Measurements from ENCODE around the gene CHD3.
A peak's percentile ranks its signal among the peaks of the same experiment; 100 is the strongest.

The CHD3 gene

GRCh38 chr17:7903154-7904103 is 14.8 kb downstream of the CHD3 start:
- no peak for DNase-seq

- DNase-seq: no peak
These were observed 20.5 kb downstream of the CHD3 start for GRCh38 chr17:7909089-7909488.

GRCh38 chr17:7910281-7910680 is 21.7 kb downstream of the CHD3 start:
- DNase-seq: no peak

- DNase-seq: no peak
These were observed 22.1 kb downstream of the CHD3 start for GRCh38 chr17:7910711-7911110.

GRCh38 chr17:7911116-7911515 is 22.5 kb downstream of the CHD3 start:
- no peak for DNase-seq

GRCh38 chr17:7912927-7913524 is 24.4 kb downstream of the CHD3 start:
- DNase-seq: peak; percentile 30

GRCh38 chr17:7915179-7915610 is 26.6 kb downstream of the CHD3 start:
- DNase-seq: no peak

GRCh38 chr17:7915611-7916384 is 27.2 kb downstream of the CHD3 start, which contains the start of gene RNF227:
RNF227 (minus strand) TSS chr17:7916289; CDS start chr17:7916195, 94 bp downstream.
- peak; percentile 75 for DNase-seq

- no peak for DNase-seq
These were observed 27.7 kb downstream of the CHD3 start for GRCh38 chr17:7916385-7916682.

- no peak for DNase-seq
These were observed 28.2 kb downstream of the CHD3 start for GRCh38 chr17:7916808-7917207.

- DNase-seq: no peak
These were observed 33.8 kb downstream of the CHD3 start for GRCh38 chr17:7922269-7922844.

GRCh38 chr17:7922845-7923628 is 34.4 kb downstream of the CHD3 start:
- peak; percentile 81 for DNase-seq

GRCh38 chr17:7927596-7927995 is 39.0 kb downstream of the CHD3 start:
- DNase-seq: no peak

- no peak for DNase-seq
These were observed 40.8 kb downstream of the CHD3 start, which contains the start of gene KCNAB3 for GRCh38 chr17:7929158-7930023. KCNAB3 (minus strand) TSS chr17:7929856; CDS start chr17:7929435, 421 bp downstream.

- no peak for DNase-seq
These were observed 42.4 kb downstream of the CHD3 start for GRCh38 chr17:7930841-7931631.

GRCh38 chr17:7931709-7932482 is 43.3 kb downstream of the CHD3 start, which contains the start of the genes CNTROB and TRAPPC1:
CNTROB (plus strand) TSS chr17:7932206; CDS start chr17:7933080, 874 bp downstream.
TRAPPC1 (minus strand) TSS chr17:7931946; CDS start chr17:7931829, 117 bp downstream.
- peak; percentile 99 for DNase-seq

- no peak for DNase-seq
These were observed 43.9 kb downstream of the CHD3 start for GRCh38 chr17:7932483-7932891.

GRCh38 chr17:7932949-7933348 is 44.4 kb downstream of the CHD3 start:
- no peak for DNase-seq

GRCh38 chr17:7935859-7936258 is 47.3 kb downstream of the CHD3 start:
- no peak for DNase-seq
